Mesenchymal stem cell (in vitro differentiated cells and primary cell): ENCODE results near the gene CNTNAP2.

Experiments used
- DNase-seq: peaks from one replicate; pipeline ENCODE4 v3.0.0-alpha.2; 2013
- H2AFZ ChIP-seq: one replicate; pipeline ENCODE4 v1.6.1; 2013; ENCODE audit warnings: low read depth, mild to moderate bottlenecking, control low read depth, inconsistent platforms, low read length, moderate library complexity
- H2AK5ac ChIP-seq: 2 replicates; pipeline ENCODE4 v1.6.1; 2013; ENCODE audit warnings: low read length, moderate library complexity, mild to moderate bottlenecking, inconsistent platforms; ENCODE audit not compliant: severe bottlenecking
- H2BK120ac ChIP-seq: one replicate; pipeline ENCODE4 v1.6.1; 2013; ENCODE audit warnings: low read depth, mild to moderate bottlenecking, inconsistent platforms, low read length, moderate library complexity
- H2BK12ac ChIP-seq, 2 experiments: one replicate each; pipeline ENCODE4 v1.6.1; 2013; ENCODE audit warnings: inconsistent platforms in 2 of 2, low read length in 2 of 2, mild to moderate bottlenecking in 2 of 2, moderate library complexity in 2 of 2, control low read depth in 1 of 2
- H2BK15ac ChIP-seq: one replicate; pipeline ENCODE4 v1.6.1; 2013; ENCODE audit warnings: mild to moderate bottlenecking, low read depth, inconsistent platforms; ENCODE audit not compliant: poor library complexity, severe bottlenecking
- H2BK5ac ChIP-seq: 2 replicates; pipeline ENCODE4 v1.6.1; 2013; ENCODE audit warnings: low read depth, mild to moderate bottlenecking, low read length, control low read depth, inconsistent platforms; ENCODE audit not compliant: poor library complexity, severe bottlenecking
- H3K14ac ChIP-seq, 2 experiments: one replicate each; pipeline ENCODE4 v1.6.1; 2013; ENCODE audit warnings: inconsistent platforms in 2 of 2, low read length in 2 of 2, control low read depth in 1 of 2, mild to moderate bottlenecking in 1 of 2, moderate library complexity in 1 of 2
- H3K18ac ChIP-seq, 2 experiments: one replicate each; pipeline ENCODE4 v1.6.1; 2013; ENCODE audit warnings: inconsistent platforms in 2 of 2, low read length in 2 of 2, control low read depth in 1 of 2, low read depth in 1 of 2, mild to moderate bottlenecking in 1 of 2
- H3K23ac ChIP-seq, 2 experiments: one replicate each; pipeline ENCODE4 v1.6.1; 2013; ENCODE audit warnings: inconsistent platforms in 2 of 2, low read length in 2 of 2, mild to moderate bottlenecking in 2 of 2, moderate library complexity in 2 of 2, control low read depth in 1 of 2
- H3K27ac ChIP-seq: 2 replicates; pipeline ENCODE4 v1.5.1; 2013; ENCODE audit warnings: mild to moderate bottlenecking, moderate library complexity, low read length, control low read depth, inconsistent platforms; ENCODE audit not compliant: poor library complexity, severe bottlenecking
- H3K27me3 ChIP-seq, 2 experiments: 2 replicates each; pipeline versions ENCODE4 v1.6.1 to v1.7.0; 2013; ENCODE audit warnings: low read length in 2 of 2, mild to moderate bottlenecking in 2 of 2, moderate library complexity in 2 of 2, control low read depth in 1 of 2, inconsistent platforms in 1 of 2; ENCODE audit not compliant: control insufficient read depth in 1 of 2, insufficient read depth in 1 of 2
- H3K36me3 ChIP-seq, 2 experiments: 2 replicates each; pipeline versions ENCODE4 v1.6.1 to v1.7.0; 2013; ENCODE audit warnings: low read length in 2 of 2, control low read depth in 1 of 2, inconsistent platforms in 1 of 2, low read depth in 1 of 2, mild to moderate bottlenecking in 1 of 2; ENCODE audit not compliant: insufficient read depth in 2 of 2, control insufficient read depth in 1 of 2
- H3K4ac ChIP-seq, 2 experiments: one replicate each; pipeline ENCODE4 v1.6.1; 2013; ENCODE audit warnings: inconsistent platforms in 2 of 2, low read length in 2 of 2, mild to moderate bottlenecking in 2 of 2, moderate library complexity in 2 of 2, control low read depth in 1 of 2, low read depth in 1 of 2
- H3K4me1 ChIP-seq: 2 replicates; pipeline ENCODE4 v1.6.1; 2013; ENCODE audit warnings: low read depth, low read length, control low read depth; ENCODE audit not compliant: control insufficient read depth, insufficient read depth
- H3K4me2 ChIP-seq: 2 replicates; pipeline ENCODE4 v1.6.1; 2013; ENCODE audit warnings: low read length, mild to moderate bottlenecking, inconsistent platforms; ENCODE audit not compliant: poor library complexity, severe bottlenecking
- H3K4me3 ChIP-seq, 2 experiments: 2 replicates each; pipeline versions ENCODE4 v1.5.1 to v1.7.0; 2013; ENCODE audit warnings: low read length in 2 of 2, mild to moderate bottlenecking in 2 of 2, control low read depth in 1 of 2, low read depth in 1 of 2; ENCODE audit not compliant: insufficient read depth in 1 of 2
- H3K79me1 ChIP-seq: replicated peaks from 2 replicates; pipeline ENCODE4 v1.6.1; 2013; ENCODE audit warnings: mild to moderate bottlenecking, control low read depth, low read length, inconsistent platforms; ENCODE audit not compliant: poor library complexity, severe bottlenecking
- H3K9ac ChIP-seq: 2 replicates; pipeline ENCODE4 v1.7.0; 2013; ENCODE audit warnings: mild to moderate bottlenecking, low read length, moderate library complexity
- H3K9me3 ChIP-seq: 2 replicates; pipeline ENCODE4 v1.7.0; 2013; ENCODE audit warnings: mild to moderate bottlenecking, low read length; ENCODE audit not compliant: control insufficient read depth
- H4K8ac ChIP-seq: one replicate; pipeline ENCODE4 v1.6.1; 2013; ENCODE audit warnings: inconsistent platforms, mild to moderate bottlenecking, low read length, moderate library complexity
- H4K91ac ChIP-seq: one replicate; pipeline ENCODE4 v1.6.1; 2013; ENCODE audit warnings: mild to moderate bottlenecking, low read length, inconsistent platforms
- WGBS: methylation state at CpG from one replicate; pipeline ENCODE4 v1.1.7; 2013; ENCODE audit warnings: mixed read lengths; 5-methylcytosine and 5-hydroxymethylcytosine counted together

CNTNAP2 gene

GRCh38 chr7:148264933-148265557 lies 2148.4 kb downstream of the CNTNAP2 start:
- Histone ChIP-seq H3K27ac (no peak overlapping the region), H3K18ac (no peak overlapping the region), H4K8ac (no peak overlapping the region), H3K4me1 (no peaks in the 10 kb centered on the region), H3K9ac (no peak overlapping the region), H3K4me2 (no peak overlapping the region), H2AK5ac (no peak overlapping the region), H2AFZ (no peak overlapping the region), H4K91ac (no peak overlapping the region), H3K4me3 (no peak overlapping the region), H3K27me3 (peaks cover 3 to 22% of the 10 kb centered on the region in 2 experiments), H3K9me3 (no peaks in the 10 kb centered on the region), H2BK120ac (no peak overlapping the region), H2BK15ac (no peak overlapping the region), H3K14ac (no peak overlapping the region), H2BK5ac (no peak overlapping the region), H3K4ac (no peak overlapping the region), H3K36me3 (no peaks in the 10 kb centered on the region), H2BK12ac (no peak overlapping the region), H3K79me1 (no peaks in the 10 kb centered on the region), H3K23ac (no peak overlapping the region)
- WGBS, result 93% methylated on average over 5 of the region's 7 CpGs
- peak; percentile 26 for DNase-seq

- H3K27me3 ChIP-seq, result peaks cover 3 to 26% of the 10 kb centered on the region in 2 experiments
- H2AK5ac ChIP-seq, result no peak overlapping the region
- H3K27ac ChIP-seq, result no peak overlapping the region
- H3K18ac ChIP-seq, result no peak overlapping the region
- H2BK5ac ChIP-seq, result no peak overlapping the region
- no peak overlapping the region for H3K4me3 ChIP-seq
- no peak overlapping the region for H3K23ac ChIP-seq
- H2AFZ ChIP-seq, result no peak overlapping the region
- no peaks in the 10 kb centered on the region for H3K36me3 ChIP-seq
- H2BK12ac ChIP-seq, result no peak overlapping the region
- no peak overlapping the region for H2BK120ac ChIP-seq
- H4K8ac ChIP-seq, result no peak overlapping the region
- no peak overlapping the region for H2BK15ac ChIP-seq
- DNase-seq, result no peak
- H3K14ac ChIP-seq, result no peak overlapping the region
- no peaks in the 10 kb centered on the region for H3K4me1 ChIP-seq
- no peak overlapping the region for H3K4ac ChIP-seq
- H3K79me1 ChIP-seq, result no peaks in the 10 kb centered on the region
- no peak overlapping the region for H4K91ac ChIP-seq
- H3K9me3 ChIP-seq, result no peaks in the 10 kb centered on the region
- no peak overlapping the region for H3K4me2 ChIP-seq
- H3K9ac ChIP-seq, result no peak overlapping the region
- 84% methylated on average over 7 of the region's 7 CpGs for WGBS
Measured at GRCh38 chr7:148265896-148266295, 2149.3 kb downstream of the CNTNAP2 start.

GRCh38 chr7:148266795-148267194 lies 2150.2 kb downstream of the CNTNAP2 start:
- H3K4me3 ChIP-seq, result no peak overlapping the region
- no peaks in the 10 kb centered on the region for H3K79me1 ChIP-seq
- H3K27ac ChIP-seq, result no peak overlapping the region
- H2BK15ac ChIP-seq, result no peak overlapping the region
- no peak overlapping the region for H4K91ac ChIP-seq
- no peak for DNase-seq
- H4K8ac ChIP-seq, result no peak overlapping the region
- H3K4me1 ChIP-seq, result no peaks in the 10 kb centered on the region
- H2BK120ac ChIP-seq, result no peak overlapping the region
- H3K9ac ChIP-seq, result no peak overlapping the region
- peaks cover 3 to 29% of the 10 kb centered on the region in 2 experiments for H3K27me3 ChIP-seq
- whole genome bisulfite sequencing, result 91% methylated on average over 6 of the region's 8 CpGs
- no peaks in the 10 kb centered on the region for H3K36me3 ChIP-seq
- no peak overlapping the region for H3K18ac ChIP-seq
- no peak overlapping the region for H3K4me2 ChIP-seq
- no peak overlapping the region for H3K4ac ChIP-seq
- H2AFZ ChIP-seq, result no peak overlapping the region
- H3K23ac ChIP-seq, result no peak overlapping the region
- H3K9me3 ChIP-seq, result no peaks in the 10 kb centered on the region
- no peak overlapping the region for H3K14ac ChIP-seq
- no peak overlapping the region for H2BK5ac ChIP-seq
- H2BK12ac ChIP-seq, result no peak overlapping the region
- no peak overlapping the region for H2AK5ac ChIP-seq

GRCh38 chr7:148270576-148270975 lies 2154.0 kb downstream of the CNTNAP2 start:
- H3K14ac ChIP-seq, result no peak overlapping the region
- H2AK5ac ChIP-seq, result no peak overlapping the region
- no peak overlapping the region for H4K8ac ChIP-seq
- H3K27ac ChIP-seq, result no peak overlapping the region
- no peaks in the 10 kb centered on the region for H3K9me3 ChIP-seq
- H3K4me3 ChIP-seq, result no peak overlapping the region
- H4K91ac ChIP-seq, result no peak overlapping the region
- H3K27me3 ChIP-seq, result peaks cover 3 to 48% of the 10 kb centered on the region in 2 experiments
- H2BK120ac ChIP-seq, result no peak overlapping the region
- H3K18ac ChIP-seq, result no peak overlapping the region
- H3K9ac ChIP-seq, result no peak overlapping the region
- no peak overlapping the region for H3K23ac ChIP-seq
- H3K4ac ChIP-seq, result no peak overlapping the region
- no peak overlapping the region for H2AFZ ChIP-seq
- DNase-seq, result no peak
- no peak overlapping the region for H2BK15ac ChIP-seq
- H3K4me1 ChIP-seq, result no peaks in the 10 kb centered on the region
- 90% methylated on average over 4 of the region's 4 CpGs for WGBS
- no peak overlapping the region for H3K4me2 ChIP-seq
- no peaks in the 10 kb centered on the region for H3K36me3 ChIP-seq
- no peaks in the 10 kb centered on the region for H3K79me1 ChIP-seq
- no peak overlapping the region for H2BK5ac ChIP-seq
- no peak overlapping the region for H2BK12ac ChIP-seq
